Measurements from ENCODE around the gene BEAN1.

DNA sequence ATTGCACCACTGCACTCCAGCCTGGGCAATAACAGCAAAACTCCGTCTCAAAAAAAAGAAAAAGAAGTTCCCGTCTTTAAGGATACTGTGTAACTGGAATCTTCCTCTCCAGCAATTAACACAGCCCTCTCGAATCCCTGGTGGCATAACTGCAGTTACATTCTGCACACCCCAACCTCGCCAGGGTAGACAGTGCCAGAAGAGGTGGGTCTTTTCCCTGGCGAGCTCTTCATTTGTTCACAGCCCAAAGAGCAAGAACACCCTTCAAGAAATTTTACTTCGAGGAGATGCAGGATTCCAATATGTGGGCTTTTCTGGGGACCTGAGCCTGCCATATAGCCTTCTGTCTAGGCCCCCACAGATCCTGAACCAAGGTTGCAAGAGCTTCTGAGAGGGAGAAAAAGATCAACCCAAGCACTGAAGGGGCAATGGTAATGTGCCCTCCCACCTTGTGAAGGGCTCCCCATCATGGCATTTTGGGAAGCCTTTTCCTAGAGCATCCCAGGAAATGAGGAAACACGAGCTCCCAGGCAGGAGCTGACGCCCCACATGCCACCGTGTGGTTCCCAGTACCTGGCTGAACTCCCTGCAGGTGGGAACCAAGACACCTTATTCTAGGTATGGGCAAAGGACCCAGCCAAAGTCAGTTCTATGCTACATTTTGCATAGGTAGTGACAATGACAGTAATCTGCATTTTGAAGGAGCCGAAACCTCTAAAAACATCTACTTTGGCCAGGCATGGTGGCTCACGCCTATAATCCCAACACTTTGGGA, 95.9 kb downstream of the BEAN1 start:
- TF ChIP-seq, protein P1, sequence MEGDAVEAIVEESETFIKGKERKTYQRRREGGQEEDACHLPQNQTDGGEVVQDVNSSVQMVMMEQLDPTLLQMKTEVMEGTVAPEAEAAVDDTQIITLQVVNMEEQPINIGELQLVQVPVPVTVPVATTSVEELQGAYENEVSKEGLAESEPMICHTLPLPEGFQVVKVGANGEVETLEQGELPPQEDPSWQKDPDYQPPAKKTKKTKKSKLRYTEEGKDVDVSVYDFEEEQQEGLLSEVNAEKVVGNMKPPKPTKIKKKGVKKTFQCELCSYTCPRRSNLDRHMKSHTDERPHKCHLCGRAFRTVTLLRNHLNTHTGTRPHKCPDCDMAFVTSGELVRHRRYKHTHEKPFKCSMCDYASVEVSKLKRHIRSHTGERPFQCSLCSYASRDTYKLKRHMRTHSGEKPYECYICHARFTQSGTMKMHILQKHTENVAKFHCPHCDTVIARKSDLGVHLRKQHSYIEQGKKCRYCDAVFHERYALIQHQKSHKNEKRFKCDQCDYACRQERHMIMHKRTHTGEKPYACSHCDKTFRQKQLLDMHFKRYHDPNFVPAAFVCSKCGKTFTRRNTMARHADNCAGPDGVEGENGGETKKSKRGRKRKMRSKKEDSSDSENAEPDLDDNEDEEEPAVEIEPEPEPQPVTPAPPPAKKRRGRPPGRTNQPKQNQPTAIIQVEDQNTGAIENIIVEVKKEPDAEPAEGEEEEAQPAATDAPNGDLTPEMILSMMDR (conservative IDR thresholded peaks at IDR 0.05 in 1 of 2, IDR thresholded peaks at IDR 0.05 in 1 of 2; ENCODE audit: low read depth in 1 of 2, low read length in 2 of 2): no peak
- TF ChIP-seq EZH2 (IDR thresholded peaks at IDR 0.05; ENCODE audit: low read length, missing control alignments): no peak

All from fibroblast of lung (primary cell).